Stimulated activated CD4-positive, alpha-beta T cell treated with anti-CD3 and anti-CD28 coated beads, TNF-alpha, amount 100 ng/mL, for 24 hours (primary cell): ENCODE results near the gene USP37.
"Not testable (repeated sequence)": the region's sequence is repeated elsewhere in the genome, so short reads cannot be mapped to it uniquely, and the experiment has no call there.

Experiments used
- DNase-seq, 3 experiments: peaks; one replicate each; pipeline ENCODE4 v3.0.0-alpha.2; 2020; ENCODE audit warnings: low read depth in 3 of 3

Gene USP37

GRCh38 chr2:218568190-218569037 lies at the start of gene USP37, which contains the start of gene CNOT9:
TSS of gene USP37 (minus strand) at chr2:218568351. CDS start at chr2:218558653, 9,698 bp downstream.
TSS of gene CNOT9 (plus strand) at chr2:218568839. CDS start at chr2:218568955, 116 bp downstream.
- DNase-seq = peak; percentile 100

- DNase-seq = no peak
Observed at GRCh38 chr2:218615868-218616315, 47.7 kb upstream of the USP37 start.

GRCh38 chr2:218607436-218608115 lies 39.4 kb upstream of the USP37 start, which contains the start of gene PLCD4:
TSS of gene PLCD4 (plus strand) at chr2:218607899. CDS start at chr2:218615740, 7,841 bp downstream.
- no peak for DNase-seq

- no peak for DNase-seq
Observed at GRCh38 chr2:218605432-218605831, 37.3 kb upstream of the USP37 start.

GRCh38 chr2:218585541-218585940 lies 17.4 kb upstream of the USP37 start:
- no peak for DNase-seq

- DNase-seq = no peak
Observed at GRCh38 chr2:218583983-218584850, 16.1 kb upstream of the USP37 start.

- DNase-seq = no peak
Observed at GRCh38 chr2:218582076-218582475, 13.9 kb upstream of the USP37 start.

GRCh38 chr2:218578272-218578877 lies 10.2 kb upstream of the USP37 start:
- no peak for DNase-seq

GRCh38 chr2:218577482-218578220 lies 9.5 kb upstream of the USP37 start:
- DNase-seq = no peak

- no peak for DNase-seq
Observed at GRCh38 chr2:218576854-218577253, 8.7 kb upstream of the USP37 start.

- no peak for DNase-seq
Observed at GRCh38 chr2:218570850-218571249, 2.7 kb upstream of the USP37 start.

- DNase-seq = no peak
Observed at GRCh38 chr2:218569661-218570500, 1.7 kb upstream of the USP37 start.

GRCh38 chr2:218569038-218569431 lies 884 bp upstream of the USP37 start:
- DNase-seq = peak; percentile 32 to 60 (median 40)

- no peak for DNase-seq
Observed at GRCh38 chr2:218567797-218568189, 358 bp downstream of the USP37 start.

- no peak for DNase-seq
Observed at GRCh38 chr2:218566296-218566695, 1.9 kb downstream of the USP37 start.

- no peak for DNase-seq
Observed at GRCh38 chr2:218564056-218564455, 4.1 kb downstream of the USP37 start.

GRCh38 chr2:218558986-218559385 lies 9.2 kb downstream of the USP37 start:
- DNase-seq = no peak

GRCh38 chr2:218557941-218558340 lies 10.2 kb downstream of the USP37 start:
- DNase-seq = no peak

GRCh38 chr2:218555527-218555926 lies 12.6 kb downstream of the USP37 start:
- no peak for DNase-seq

- not testable (repeated sequence) for DNase-seq
Observed at GRCh38 chr2:218554225-218554624, 13.9 kb downstream of the USP37 start.
